Testis (tissue), 2 donors: ENCODE data around the gene PRKCA.

Experiments used
- POLR2A ChIP-seq: fragments of 450-650 bp; IDR thresholded peaks from one replicate; pipeline ENCODE4 v1.6.1; 2017; ENCODE audit warnings: antibody characterized with exemption, mild to moderate bottlenecking, moderate library complexity
- TF ChIP-seq, protein P1 (sequence below), 3 experiments: fragments of 450-650 bp in 2 of 3; fragments of 200-600 bp in 1 of 3; sonication (generic) in 1 of 3; IDR thresholded peaks; one replicate each; pipeline ENCODE4 v1.5.1; 2016 to 2019; ENCODE audit warnings: antibody characterized with exemption in 3 of 3, mild to moderate bottlenecking in 2 of 3, moderate library complexity in 1 of 3

DNA sequence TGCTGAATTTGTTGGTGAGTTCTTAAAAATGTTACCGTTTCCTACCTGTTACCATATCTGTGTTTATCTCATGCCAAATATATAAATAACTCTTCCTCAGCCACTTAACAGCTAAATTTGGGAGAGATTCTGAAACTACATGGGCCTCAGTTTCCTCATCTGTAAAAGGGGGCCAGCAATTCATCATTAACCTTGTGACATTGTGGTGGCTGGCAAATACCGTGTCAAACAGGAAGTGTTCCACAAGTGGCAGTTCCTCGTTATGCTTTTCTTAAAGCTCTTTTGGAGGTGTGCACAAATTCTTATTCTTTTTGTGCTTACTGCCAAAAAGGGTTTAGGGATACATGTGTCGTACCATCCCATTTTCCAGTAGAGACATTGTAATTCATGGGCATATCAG, 312.1 kb downstream of the PRKCA start:
- TF ChIP-seq, protein P1, sequence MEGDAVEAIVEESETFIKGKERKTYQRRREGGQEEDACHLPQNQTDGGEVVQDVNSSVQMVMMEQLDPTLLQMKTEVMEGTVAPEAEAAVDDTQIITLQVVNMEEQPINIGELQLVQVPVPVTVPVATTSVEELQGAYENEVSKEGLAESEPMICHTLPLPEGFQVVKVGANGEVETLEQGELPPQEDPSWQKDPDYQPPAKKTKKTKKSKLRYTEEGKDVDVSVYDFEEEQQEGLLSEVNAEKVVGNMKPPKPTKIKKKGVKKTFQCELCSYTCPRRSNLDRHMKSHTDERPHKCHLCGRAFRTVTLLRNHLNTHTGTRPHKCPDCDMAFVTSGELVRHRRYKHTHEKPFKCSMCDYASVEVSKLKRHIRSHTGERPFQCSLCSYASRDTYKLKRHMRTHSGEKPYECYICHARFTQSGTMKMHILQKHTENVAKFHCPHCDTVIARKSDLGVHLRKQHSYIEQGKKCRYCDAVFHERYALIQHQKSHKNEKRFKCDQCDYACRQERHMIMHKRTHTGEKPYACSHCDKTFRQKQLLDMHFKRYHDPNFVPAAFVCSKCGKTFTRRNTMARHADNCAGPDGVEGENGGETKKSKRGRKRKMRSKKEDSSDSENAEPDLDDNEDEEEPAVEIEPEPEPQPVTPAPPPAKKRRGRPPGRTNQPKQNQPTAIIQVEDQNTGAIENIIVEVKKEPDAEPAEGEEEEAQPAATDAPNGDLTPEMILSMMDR (IDR thresholded peaks at IDR 0.05): no peak
- TF ChIP-seq POLR2A: no peak
